Sigmoid colon (tissue), 4 donors: ENCODE data around the gene TXN.

Source experiments
- EP300 ChIP-seq, 4 donors: sonication (generic); formaldehyde crosslinking; IDR thresholded peaks; one replicate each; pipeline ENCODE4 v1.6.1; 2017; ENCODE audit warnings: antibody characterized with exemption in 4 of 4
- POLR2A ChIP-seq, 2 donors: fragments of 450-650 bp; IDR thresholded peaks; one replicate each; pipeline ENCODE4 v1.6.1; 2016; ENCODE audit warnings: antibody characterized with exemption in 2 of 2, mild to moderate bottlenecking in 2 of 2, moderate library complexity in 2 of 2
- POLR2AphosphoS5 ChIP-seq, 4 donors: sonication (generic); formaldehyde crosslinking; IDR thresholded peaks; one replicate each; pipeline ENCODE4 v1.6.1; 2017; ENCODE audit warnings: antibody characterized with exemption in 4 of 4
- TF ChIP-seq, protein P1 (sequence below), 4 experiments: fragments of 450-650 bp in 3 of 4; fragments of 200-600 bp in 1 of 4; IDR thresholded peaks; one replicate each; pipeline ENCODE4 v1.5.1; 2016 to 2019; ENCODE audit warnings: antibody characterized with exemption in 4 of 4, mild to moderate bottlenecking in 3 of 4, moderate library complexity in 2 of 4

DNA sequence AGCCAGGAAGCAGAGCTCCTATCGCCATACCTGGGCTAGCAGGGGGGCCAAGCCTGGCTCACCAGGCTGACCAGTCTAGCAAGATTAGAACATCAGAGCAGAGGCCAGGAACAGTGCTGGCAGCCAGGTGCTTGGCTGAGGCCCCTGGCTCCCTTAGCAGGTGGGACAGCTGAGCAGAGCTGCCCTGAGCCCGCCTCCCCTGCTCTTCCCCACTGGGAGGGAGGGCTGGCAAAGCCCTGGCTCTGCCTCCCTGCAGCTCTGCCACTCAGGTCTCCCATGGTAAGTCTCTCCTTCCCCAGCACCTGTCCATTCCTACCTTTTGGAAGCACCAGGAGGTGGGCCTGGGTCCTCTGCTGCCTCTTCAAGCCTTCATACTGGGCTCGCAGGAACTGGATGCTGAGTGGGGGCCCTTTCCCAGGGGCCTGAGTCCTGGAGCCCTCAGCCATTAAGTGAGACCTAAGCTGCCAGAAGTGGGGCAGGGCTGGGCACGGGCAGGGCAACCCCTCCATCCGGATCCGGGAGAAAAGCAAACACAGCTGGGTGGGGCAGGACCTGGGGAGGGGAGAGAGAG lies 49.2 kb downstream of the TXN start:
- TF ChIP-seq POLR2AphosphoS5 (IDR thresholded peaks at IDR 0.05) (no peak), POLR2A (IDR thresholded peaks at IDR 0.05) (peak in 1 of 2 donors; percentile 22), EP300 (IDR thresholded peaks at IDR 0.05) (no peak)
- TF ChIP-seq, protein P1, sequence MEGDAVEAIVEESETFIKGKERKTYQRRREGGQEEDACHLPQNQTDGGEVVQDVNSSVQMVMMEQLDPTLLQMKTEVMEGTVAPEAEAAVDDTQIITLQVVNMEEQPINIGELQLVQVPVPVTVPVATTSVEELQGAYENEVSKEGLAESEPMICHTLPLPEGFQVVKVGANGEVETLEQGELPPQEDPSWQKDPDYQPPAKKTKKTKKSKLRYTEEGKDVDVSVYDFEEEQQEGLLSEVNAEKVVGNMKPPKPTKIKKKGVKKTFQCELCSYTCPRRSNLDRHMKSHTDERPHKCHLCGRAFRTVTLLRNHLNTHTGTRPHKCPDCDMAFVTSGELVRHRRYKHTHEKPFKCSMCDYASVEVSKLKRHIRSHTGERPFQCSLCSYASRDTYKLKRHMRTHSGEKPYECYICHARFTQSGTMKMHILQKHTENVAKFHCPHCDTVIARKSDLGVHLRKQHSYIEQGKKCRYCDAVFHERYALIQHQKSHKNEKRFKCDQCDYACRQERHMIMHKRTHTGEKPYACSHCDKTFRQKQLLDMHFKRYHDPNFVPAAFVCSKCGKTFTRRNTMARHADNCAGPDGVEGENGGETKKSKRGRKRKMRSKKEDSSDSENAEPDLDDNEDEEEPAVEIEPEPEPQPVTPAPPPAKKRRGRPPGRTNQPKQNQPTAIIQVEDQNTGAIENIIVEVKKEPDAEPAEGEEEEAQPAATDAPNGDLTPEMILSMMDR (IDR thresholded peaks at IDR 0.05): no peak
